Measurements from ENCODE around the gene PGLYRP2.

DNA sequence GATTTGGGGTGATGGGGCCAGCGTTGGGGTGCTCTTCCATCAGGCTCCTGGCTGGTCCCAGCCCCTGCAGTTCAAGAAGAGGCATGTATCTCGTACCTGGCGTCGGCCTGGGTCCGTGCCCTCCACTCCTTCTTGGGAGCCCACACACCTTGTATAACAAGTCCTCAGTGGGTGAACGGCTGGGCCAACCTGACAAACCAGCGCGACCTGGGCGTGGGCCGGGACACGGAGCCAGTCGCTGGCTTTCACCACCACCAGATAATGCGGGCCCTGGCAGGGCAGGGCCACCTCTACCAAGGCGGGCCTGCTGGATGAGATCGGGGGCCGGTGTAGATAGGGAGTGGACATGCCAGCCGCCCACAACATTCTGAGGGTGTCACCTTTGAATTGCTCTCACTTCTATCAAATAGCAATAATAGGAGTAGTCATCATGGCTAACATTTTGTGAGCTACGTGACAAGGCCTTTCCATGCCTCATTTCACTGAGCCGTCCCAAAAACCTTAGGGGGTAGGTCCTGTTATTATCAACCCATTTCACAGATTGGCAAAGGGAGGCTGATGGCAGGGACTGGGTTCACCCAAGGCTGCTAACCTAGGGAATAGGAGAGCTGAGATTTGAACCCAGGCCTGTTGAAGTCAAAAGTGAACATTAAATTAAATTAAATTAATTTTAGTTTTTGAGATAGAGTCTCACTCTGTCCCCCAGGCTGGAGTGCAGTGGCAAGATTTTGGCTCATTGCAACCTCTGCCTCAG is 32.5 kb upstream of the PGLYRP2 start:
- TF ChIP-seq, protein P1, sequence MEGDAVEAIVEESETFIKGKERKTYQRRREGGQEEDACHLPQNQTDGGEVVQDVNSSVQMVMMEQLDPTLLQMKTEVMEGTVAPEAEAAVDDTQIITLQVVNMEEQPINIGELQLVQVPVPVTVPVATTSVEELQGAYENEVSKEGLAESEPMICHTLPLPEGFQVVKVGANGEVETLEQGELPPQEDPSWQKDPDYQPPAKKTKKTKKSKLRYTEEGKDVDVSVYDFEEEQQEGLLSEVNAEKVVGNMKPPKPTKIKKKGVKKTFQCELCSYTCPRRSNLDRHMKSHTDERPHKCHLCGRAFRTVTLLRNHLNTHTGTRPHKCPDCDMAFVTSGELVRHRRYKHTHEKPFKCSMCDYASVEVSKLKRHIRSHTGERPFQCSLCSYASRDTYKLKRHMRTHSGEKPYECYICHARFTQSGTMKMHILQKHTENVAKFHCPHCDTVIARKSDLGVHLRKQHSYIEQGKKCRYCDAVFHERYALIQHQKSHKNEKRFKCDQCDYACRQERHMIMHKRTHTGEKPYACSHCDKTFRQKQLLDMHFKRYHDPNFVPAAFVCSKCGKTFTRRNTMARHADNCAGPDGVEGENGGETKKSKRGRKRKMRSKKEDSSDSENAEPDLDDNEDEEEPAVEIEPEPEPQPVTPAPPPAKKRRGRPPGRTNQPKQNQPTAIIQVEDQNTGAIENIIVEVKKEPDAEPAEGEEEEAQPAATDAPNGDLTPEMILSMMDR (IDR thresholded peaks at IDR 0.05), result no peak
- no peak for TF ChIP-seq POLR2A (IDR thresholded peaks at IDR 0.05)
- no peak for TF ChIP-seq EP300 (IDR thresholded peaks at IDR 0.05)
- TF ChIP-seq POLR2AphosphoS5 (IDR thresholded peaks at IDR 0.05), result no peak

All from sigmoid colon (tissue), 4 donors.